OCI-M1 (cell line): ENCODE results near the gene PRICKLE2.

ENCODE experiments used
- DNase-seq: peaks from one replicate; lab custom pipeline; 2025; lab: John Stamatoyannopoulos, UW

PRICKLE2 gene

GRCh38 chr3:64224826-64225610, at the start of gene PRICKLE2:
Gene PRICKLE2 (minus strand): TSS chr3:64225466. CDS start chr3:64198927, 26,539 bp downstream.
- no peak for DNase-seq

- DNase-seq: no peak
Measured at GRCh38 chr3:64272842-64273241, 47.6 kb upstream of the PRICKLE2 start.

- no peak for DNase-seq
Measured at GRCh38 chr3:64272271-64272670, 47.0 kb upstream of the PRICKLE2 start.

- DNase-seq: no peak
Measured at GRCh38 chr3:64271631-64272030, 46.4 kb upstream of the PRICKLE2 start.

GRCh38 chr3:64270866-64271260, 45.6 kb upstream of the PRICKLE2 start:
- no peak for DNase-seq

GRCh38 chr3:64270142-64270865, 45.0 kb upstream of the PRICKLE2 start:
- no peak for DNase-seq

- no peak for DNase-seq
Measured at GRCh38 chr3:64268926-64269325, 43.7 kb upstream of the PRICKLE2 start.

GRCh38 chr3:64267721-64268604, 42.7 kb upstream of the PRICKLE2 start:
- DNase-seq: no peak

- no peak for DNase-seq
Measured at GRCh38 chr3:64266983-64267382, 41.7 kb upstream of the PRICKLE2 start.

GRCh38 chr3:64266065-64266931, 41.0 kb upstream of the PRICKLE2 start:
- DNase-seq: no peak

- DNase-seq: no peak
Measured at GRCh38 chr3:64265646-64266045, 40.4 kb upstream of the PRICKLE2 start.

GRCh38 chr3:64264501-64265109, 39.3 kb upstream of the PRICKLE2 start:
- no peak for DNase-seq

GRCh38 chr3:64262574-64263114, 37.4 kb upstream of the PRICKLE2 start:
- DNase-seq: no peak

- no peak for DNase-seq
Measured at GRCh38 chr3:64260431-64260830, 35.2 kb upstream of the PRICKLE2 start.

- DNase-seq: no peak
Measured at GRCh38 chr3:64259636-64260035, 34.4 kb upstream of the PRICKLE2 start.

- DNase-seq: no peak
Measured at GRCh38 chr3:64257100-64257755, 32.0 kb upstream of the PRICKLE2 start.

GRCh38 chr3:64255741-64256340, 30.6 kb upstream of the PRICKLE2 start:
- no peak for DNase-seq

GRCh38 chr3:64254443-64254842, 29.2 kb upstream of the PRICKLE2 start:
- no peak for DNase-seq

GRCh38 chr3:64253689-64254088, 28.4 kb upstream of the PRICKLE2 start:
- DNase-seq: no peak

- DNase-seq: no peak
Measured at GRCh38 chr3:64251019-64251418, 25.8 kb upstream of the PRICKLE2 start.
